Neural cell (in vitro differentiated cells): ENCODE data around the gene LACC1.

ENCODE experiments used
- CTCF ChIP-seq: fragments of 450-650 bp; IDR thresholded peaks from 2 replicates; pipeline ENCODE4 v1.5.1; 2014; ENCODE audit warnings: antibody characterized with exemption, mild to moderate bottlenecking, moderate library complexity; ENCODE audit not compliant: poor library complexity, severe bottlenecking
- EZH2 ChIP-seq: fragments of 200-600, 300-800 bp; shearing (Covaris generic), sonication (generic); IDR thresholded peaks from 2 replicates; pipeline ENCODE4 v1.6.1; 2014; ENCODE audit warnings: antibody characterized with exemption, low read length, borderline replicate concordance, mild to moderate bottlenecking; ENCODE audit not compliant: insufficient read depth, poor library complexity, severe bottlenecking
- REST ChIP-seq: IDR thresholded peaks from 2 replicates; pipeline ENCODE4 v1.6.1; 2012; ENCODE audit warnings: borderline replicate concordance
- TAF1 ChIP-seq: IDR thresholded peaks from 2 replicates; pipeline ENCODE4 v1.6.1; 2012; ENCODE audit warnings: low read depth

- TF ChIP-seq CTCF (no peak), EZH2 (no peak), TAF1 (no peak), REST (no peak)
These were observed 33.1 kb upstream of the LACC1 start for GRCh38 chr13:43846496-43847158.
